T follicular helper cell (primary cell): ENCODE measurements around the gene PKP1.

Experiments used
- DNase-seq: peaks from one replicate; pipeline ENCODE4 v3.0.0-alpha.2; 2020; ENCODE audit warnings: low read depth

The PKP1 gene

GRCh38 chr1:201328576-201328975, 45.3 kb downstream of the PKP1 start:
- DNase-seq = no peak

GRCh38 chr1:201329286-201329685, 46.0 kb downstream of the PKP1 start:
- no peak for DNase-seq

- no peak for DNase-seq
Measured at GRCh38 chr1:201329801-201330200, 46.5 kb downstream of the PKP1 start.

- no peak for DNase-seq
Measured at GRCh38 chr1:201330541-201330940, 47.2 kb downstream of the PKP1 start.

GRCh38 chr1:201331166-201331565, 47.9 kb downstream of the PKP1 start:
- DNase-seq = no peak

GRCh38 chr1:201332021-201332420, 48.7 kb downstream of the PKP1 start:
- no peak for DNase-seq

GRCh38 chr1:201332616-201333335, 49.5 kb downstream of the PKP1 start:
- no peak for DNase-seq

GRCh38 chr1:201334325-201335173, 51.2 kb downstream of the PKP1 start:
- DNase-seq = no peak

- no peak for DNase-seq
Measured at GRCh38 chr1:201335174-201335870, 52.0 kb downstream of the PKP1 start.

GRCh38 chr1:201335901-201336300, 52.6 kb downstream of the PKP1 start:
- DNase-seq = no peak

GRCh38 chr1:201336711-201337450, 53.6 kb downstream of the PKP1 start:
- DNase-seq = no peak

GRCh38 chr1:201341377-201341776, 58.1 kb downstream of the PKP1 start:
- no peak for DNase-seq

- DNase-seq = no peak
Measured at GRCh38 chr1:201344206-201345080, 61.1 kb downstream of the PKP1 start.

- DNase-seq = no peak
Measured at GRCh38 chr1:201345081-201345355, 61.7 kb downstream of the PKP1 start.

- no peak for DNase-seq
Measured at GRCh38 chr1:201346337-201346939, 63.1 kb downstream of the PKP1 start.

- no peak for DNase-seq
Measured at GRCh38 chr1:201346987-201347386, 63.7 kb downstream of the PKP1 start.

GRCh38 chr1:201347498-201348210, 64.3 kb downstream of the PKP1 start:
- DNase-seq = no peak

GRCh38 chr1:201348211-201348566, 64.9 kb downstream of the PKP1 start:
- DNase-seq = no peak

GRCh38 chr1:201349092-201349491, 65.8 kb downstream of the PKP1 start:
- DNase-seq = no peak

- no peak for DNase-seq
Measured at GRCh38 chr1:201350361-201350725, 67.0 kb downstream of the PKP1 start.
